ENCODE results near the gene TSTD2.

DNA sequence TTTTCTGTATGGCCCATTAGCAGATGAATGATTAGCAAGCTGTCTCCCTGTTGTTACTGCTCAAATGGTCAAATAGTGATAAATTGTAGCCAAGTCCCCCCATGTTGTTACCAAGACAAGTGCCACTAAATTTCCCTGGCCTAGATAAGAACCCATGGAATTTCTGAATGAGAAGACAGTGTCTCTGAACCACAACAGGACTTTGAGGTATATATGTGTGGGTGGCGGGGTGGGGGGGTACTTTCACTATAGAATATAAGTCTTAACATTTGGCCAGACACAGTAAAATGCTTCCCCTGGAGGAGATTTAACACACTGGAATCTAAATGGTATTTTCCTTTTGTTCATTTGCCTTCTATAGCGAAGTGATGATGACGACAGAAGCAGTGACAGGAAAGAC, 35.3 kb upstream of the TSTD2 start:
- TF ChIP-seq, protein P1, sequence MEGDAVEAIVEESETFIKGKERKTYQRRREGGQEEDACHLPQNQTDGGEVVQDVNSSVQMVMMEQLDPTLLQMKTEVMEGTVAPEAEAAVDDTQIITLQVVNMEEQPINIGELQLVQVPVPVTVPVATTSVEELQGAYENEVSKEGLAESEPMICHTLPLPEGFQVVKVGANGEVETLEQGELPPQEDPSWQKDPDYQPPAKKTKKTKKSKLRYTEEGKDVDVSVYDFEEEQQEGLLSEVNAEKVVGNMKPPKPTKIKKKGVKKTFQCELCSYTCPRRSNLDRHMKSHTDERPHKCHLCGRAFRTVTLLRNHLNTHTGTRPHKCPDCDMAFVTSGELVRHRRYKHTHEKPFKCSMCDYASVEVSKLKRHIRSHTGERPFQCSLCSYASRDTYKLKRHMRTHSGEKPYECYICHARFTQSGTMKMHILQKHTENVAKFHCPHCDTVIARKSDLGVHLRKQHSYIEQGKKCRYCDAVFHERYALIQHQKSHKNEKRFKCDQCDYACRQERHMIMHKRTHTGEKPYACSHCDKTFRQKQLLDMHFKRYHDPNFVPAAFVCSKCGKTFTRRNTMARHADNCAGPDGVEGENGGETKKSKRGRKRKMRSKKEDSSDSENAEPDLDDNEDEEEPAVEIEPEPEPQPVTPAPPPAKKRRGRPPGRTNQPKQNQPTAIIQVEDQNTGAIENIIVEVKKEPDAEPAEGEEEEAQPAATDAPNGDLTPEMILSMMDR (IDR thresholded peaks at IDR 0.05 in 8 of 11, conservative IDR thresholded peaks at IDR 0.05 in 3 of 11) = no peak
- no peak for TF ChIP-seq POLR2AphosphoS5 (IDR thresholded peaks at IDR 0.05)
- TF ChIP-seq POLR2A (IDR thresholded peaks at IDR 0.05) = no peak
